DMS53 treated with DMSO at 0.1 percent for 48 hours (cell line): ENCODE data around the gene CD244.
"Not testable (repeated sequence)": the region's sequence is repeated elsewhere in the genome, so short reads cannot be mapped to it uniquely, and the experiment has no call there.

Source experiments
- DNase-seq: peaks from one replicate; lab custom pipeline; 2025; ENCODE audit not compliant: unreplicated experiment; lab: John Stamatoyannopoulos, UW

Gene CD244

DNA sequence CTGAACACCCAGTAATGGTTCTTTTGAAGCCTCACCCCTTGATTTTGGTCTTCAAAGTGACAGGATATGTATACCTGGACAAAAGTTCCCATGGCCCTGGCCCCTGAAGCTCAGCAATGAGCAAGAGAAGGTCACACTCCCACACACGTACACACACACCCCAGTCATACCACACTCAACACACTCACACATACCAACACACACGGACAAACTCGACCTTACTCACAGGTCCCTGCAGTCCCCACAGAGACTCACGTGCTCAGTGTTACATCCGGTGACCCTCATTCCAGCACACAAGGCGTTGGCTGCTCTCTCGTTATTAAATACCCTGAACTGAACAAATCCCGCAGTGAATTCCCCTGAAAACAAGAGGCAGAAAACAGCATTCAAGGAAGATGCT lies 16.4 kb upstream of the CD244 start:
- DNase-seq, result no peak

DNA sequence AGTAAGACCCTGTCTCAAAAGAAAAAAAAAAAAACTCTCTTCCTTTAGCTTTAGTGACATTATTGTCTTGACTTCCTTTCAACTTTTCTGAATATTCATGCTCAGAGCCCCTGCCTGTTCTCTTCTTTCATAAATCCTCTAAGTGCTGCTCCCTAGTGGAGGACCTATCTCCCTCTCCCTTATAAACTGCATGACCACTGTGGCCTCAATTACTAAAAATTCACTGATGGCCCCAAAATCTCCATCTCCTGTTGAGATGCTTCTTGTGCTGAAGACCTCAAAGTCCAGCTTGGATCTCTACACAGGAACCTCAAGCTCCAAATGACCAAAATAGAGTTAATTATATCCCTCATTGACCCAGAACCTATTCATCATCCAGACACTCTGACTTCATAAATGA lies 14.5 kb upstream of the CD244 start:
- no peak for DNase-seq

DNA sequence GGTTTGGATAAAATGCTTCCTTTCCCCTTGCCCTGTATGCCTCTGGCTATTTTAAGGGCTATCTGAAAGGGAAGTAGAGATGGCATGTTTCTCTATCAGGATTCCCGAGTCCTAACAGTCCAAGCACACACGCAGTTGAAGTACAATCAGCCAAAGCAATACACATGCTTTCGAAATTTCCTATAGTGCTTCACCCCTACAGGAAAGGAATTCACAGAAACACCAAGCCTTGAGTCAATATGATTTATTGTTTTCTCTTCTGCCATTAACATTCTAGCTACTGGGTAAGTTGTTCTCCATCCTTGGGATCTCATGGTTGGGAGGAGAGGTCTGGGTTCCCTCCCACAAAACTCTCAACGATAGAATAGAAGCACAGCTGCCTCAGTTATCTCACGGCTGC lies 13.6 kb upstream of the CD244 start:
- no peak for DNase-seq

DNA sequence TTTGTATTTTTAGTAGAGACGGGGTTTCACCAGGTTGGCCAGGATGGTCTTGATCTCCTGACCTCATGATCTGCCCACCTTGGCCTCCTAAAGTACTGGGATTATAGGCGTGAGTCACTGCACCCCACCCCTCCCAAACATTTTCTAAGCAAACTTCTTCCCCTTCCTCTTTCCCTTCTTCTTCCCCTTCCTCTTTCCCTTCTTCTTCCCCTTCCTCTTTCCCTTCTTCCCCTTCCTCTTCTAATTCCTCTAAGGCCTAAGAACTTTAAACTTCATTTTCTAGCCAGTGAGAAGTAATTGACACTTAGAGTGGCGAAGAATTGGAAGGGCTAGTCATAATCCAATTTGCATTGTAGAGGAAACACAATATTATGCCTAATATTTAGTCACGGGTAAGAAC lies 12.9 kb upstream of the CD244 start:
- not testable (repeated sequence) for DNase-seq

DNA sequence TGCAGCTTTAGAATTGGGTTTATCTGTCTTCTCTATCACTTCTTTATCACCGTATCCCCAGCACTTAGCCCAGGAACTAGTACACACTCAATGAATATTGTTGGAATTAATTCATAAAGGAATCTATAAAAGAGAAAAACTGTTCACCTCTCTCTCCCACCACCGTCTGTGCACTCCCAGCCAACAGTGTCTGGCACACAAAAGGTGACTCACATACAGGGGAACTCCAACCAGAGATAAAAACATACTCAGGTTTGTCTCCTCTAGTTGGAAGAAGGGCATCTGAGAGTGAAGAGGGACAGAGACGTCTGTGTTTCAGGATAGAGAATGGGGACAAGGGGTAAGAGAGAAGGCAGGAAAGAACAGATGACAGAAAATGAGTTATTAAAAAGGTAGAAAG lies 12.2 kb upstream of the CD244 start:
- no peak for DNase-seq

DNA sequence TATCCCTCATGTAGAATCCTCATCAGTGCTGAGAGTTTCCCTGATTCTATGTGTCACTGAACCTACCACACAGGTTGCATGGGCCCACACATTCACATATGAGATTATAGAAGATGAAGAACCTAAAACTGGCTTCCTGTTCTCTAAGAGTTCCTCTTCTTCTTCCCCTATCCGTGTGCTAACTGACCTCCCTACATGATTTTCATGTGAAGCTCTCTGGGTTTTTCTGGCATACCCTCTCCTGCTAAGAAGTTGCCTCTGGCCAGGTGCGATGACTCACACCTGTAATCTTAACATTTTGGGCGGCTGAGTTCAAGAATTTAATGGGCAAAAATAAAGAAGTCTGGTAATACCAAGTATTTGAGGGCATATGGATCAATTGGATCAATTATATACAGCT lies 5.5 kb upstream of the CD244 start:
- no peak for DNase-seq

DNA sequence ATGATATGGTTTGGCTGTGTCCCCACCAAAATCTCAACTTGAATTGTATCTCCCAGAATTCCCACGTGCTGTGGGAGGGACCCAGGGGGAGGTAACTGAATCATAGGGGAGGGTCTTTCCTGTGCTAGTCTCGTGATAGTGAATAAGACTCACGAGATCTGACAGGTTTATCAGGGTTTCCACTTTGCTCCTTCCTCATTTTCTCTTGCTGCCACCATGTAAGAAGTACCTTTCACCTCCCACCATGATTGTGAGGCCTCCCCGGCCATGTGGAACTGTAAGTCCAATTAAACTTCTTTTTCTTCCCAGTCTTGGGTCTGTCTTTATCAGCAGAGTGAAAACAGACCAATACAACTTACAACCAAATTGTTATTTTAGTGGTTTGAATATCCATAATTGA lies 5.0 kb upstream of the CD244 start:
- DNase-seq, result not testable (repeated sequence)

DNA sequence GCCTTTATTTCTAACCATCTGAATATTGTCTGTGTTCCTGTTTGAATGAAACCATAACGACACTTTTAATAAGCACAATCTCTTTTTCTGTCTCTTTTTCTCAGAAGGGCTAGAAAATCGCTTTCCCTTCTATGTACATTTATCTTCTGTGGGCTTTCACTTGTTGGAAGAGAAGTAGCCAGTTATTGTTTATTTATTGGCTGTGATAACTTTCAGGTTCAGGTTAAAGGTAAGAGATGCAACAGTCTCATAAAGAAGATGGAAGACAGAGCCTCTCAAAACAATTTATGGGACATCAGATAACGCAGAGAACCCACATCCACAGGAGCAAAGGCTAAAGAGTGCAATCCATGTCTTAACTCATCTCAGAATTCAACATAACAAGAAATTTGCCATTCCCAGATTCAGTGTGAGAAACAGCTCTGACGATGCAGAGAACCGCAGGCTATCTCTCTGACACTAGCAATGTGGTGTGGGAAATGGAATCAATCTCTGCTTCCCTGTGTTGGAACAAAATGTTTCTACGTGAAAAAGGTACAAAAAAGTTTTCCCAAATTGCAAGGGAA lies 4.1 kb upstream of the CD244 start:
- DNase-seq, result no peak

DNA sequence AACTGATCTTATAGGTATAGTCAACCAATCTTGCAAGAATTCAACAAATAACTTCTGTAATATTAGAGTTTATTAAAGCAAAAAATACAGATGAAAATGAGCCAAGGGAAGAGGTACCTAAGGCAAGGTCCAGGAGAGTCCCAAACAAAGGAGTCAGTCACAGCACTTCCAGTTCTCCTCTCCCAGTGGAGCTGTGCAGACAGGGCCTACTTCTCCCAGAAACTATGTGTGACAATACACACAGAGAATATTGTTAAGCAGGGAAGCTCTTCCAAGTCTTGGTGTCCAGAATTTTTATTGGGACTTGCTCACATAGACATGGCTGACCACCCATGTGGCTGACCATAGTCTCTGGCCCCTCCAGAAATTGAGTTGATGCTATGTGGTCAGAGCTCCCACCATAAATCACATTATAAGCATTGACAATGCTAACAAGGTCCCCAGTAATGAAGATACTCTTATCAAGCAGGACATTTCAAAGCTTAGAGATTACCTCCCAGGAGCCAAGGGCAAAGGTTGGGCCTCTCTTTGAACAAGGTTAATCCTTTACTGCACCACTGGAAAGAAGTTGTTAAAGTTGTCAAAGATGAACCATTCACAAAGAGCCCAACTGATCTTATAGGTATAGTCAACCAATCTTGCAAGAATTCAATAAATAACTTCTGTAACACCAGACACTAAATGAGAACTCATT lies 3.5 kb upstream of the CD244 start:
- no peak for DNase-seq

DNA sequence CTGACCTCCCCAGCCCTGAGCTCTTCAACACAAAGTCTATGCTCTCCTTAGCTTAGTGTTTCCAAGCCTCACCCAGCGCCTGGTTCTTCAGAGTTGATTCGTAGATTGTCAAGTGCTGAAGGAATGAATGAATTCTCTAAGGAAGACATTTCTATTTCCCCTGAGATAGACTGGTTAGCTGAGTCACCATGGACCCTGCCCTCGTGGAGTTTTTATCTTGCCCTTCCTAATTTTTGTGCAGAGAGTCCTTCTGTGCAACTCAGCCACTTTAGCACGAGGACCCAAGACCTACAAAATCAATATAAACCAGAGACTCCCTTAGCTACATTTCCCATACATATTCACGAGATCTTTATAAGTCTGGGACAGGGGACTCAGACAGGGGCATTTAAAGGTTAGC lies 2.6 kb upstream of the CD244 start:
- no peak for DNase-seq

DNA sequence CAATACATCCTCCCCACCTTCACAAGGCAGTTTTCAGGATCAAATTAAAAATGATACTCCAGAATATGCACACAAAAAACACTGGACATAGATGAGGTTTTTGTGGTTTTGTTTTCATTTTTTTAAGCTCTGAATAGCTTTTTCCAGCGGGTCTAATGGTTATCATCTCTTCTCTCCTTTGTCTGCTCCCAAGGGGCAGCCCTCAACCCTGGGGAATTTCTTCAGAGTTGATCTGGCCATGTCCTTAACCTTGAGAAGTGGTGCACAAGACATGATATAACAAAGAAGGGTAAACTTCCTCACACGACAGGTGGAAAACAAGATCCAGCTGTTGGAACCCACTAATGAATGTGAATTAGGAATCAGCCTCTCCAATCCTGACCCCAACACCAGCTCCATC lies 1.5 kb upstream of the CD244 start:
- no peak for DNase-seq

DNA sequence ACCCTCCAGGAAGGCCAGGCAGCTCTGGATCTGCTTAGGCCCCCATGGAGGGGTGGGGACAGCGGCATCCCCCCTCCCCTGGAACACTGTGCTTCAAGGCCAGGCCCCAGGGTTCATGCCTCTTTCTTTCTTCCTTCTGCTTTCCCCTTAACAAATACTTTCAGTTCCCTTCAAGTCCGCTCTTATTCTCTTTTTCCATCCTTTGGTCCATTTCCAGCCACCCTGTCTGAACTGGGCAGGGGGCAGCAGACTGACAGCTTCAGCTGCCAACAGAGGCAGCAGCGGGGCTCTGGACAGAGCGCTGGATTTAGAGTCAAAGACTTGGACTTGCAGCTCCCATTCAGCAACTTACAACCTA lies 1.1 kb upstream of the CD244 start:
- DNase-seq, result no peak

DNA sequence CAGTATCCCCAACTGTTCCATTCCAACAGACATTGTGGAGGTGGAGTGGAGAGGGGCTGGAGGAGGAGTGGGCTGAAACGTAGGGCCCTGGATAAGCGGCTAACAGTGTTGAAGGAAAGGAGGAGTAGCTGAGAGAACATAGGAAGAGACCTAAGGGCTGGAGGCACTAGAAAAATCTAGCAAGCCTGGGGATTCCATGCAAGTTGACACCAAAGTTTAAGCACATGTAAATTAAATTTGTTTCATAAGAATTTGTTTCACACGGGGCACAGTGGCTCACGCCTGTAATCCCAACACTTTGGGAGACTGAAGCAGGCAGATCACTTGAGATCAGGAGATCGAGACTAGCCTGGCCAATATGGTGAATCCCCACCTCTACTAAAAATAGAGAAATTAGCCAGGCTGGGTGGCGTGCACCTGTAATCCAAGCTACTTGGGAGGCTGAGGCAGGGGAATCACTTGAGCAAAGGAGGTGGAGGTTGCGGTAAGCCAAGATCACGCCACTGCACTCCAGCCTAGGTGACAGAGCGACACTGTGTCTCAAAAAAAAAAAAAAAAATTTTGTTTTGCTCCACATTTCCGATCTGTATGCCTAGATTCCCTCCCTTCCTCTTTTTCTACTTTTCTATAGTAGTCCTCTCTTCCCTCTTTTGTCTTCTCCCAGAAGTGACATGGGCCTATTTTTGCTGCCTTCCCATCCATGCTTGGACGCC lies 530 bp upstream of the CD244 start:
- DNase-seq, result no peak

DNA sequence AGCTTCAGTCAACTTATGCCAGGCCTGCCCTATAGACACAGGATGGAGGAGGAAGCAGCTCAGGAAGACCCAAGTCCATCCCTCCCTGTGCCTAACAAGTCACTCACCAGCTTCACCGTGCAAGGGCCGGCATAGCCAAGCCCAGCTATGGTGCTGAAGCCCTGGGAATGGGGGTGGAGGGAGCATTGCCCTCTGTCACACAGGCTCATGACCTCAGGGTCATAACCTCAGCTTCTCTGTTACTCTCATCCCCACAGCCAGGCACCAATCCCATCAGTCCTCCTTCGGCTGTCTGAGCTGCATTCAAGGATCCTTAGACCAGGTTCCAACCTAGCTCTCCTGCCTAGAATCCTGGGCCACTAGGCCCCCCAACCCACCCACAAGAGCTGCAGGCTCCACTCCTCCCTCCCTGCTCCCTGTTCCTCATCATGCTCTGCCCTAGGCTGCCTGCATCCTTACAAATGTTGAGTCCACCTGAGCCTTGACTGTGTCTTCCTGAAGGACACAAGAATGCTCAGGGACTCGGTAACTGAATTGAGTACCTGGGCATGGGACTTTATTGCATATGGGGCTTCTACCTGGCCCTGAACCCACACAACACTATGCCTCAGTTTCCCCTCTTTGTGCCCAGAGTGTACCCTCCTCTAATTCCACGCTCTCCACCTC lies 1.7 kb downstream of the CD244 start:
- no peak for DNase-seq

DNA sequence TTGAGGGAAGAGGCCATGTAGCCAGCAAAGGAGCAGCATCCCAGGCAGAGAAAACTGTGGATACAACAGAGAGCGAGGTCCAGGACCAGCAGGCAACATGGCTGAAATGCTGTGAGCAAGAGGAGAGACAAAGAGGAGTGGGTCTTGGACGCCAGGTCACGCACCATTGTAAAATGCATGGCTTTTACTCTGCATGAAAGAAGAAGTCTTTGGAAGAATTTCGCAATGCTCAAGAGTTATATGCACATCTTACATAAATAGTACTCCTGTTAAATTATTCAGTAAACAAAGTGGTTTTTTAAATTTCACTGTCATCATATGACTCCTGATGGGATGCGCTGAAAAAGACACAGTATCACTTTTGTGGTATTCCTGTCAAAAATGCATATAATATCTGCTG lies 3.5 kb downstream of the CD244 start:
- no peak for DNase-seq

DNA sequence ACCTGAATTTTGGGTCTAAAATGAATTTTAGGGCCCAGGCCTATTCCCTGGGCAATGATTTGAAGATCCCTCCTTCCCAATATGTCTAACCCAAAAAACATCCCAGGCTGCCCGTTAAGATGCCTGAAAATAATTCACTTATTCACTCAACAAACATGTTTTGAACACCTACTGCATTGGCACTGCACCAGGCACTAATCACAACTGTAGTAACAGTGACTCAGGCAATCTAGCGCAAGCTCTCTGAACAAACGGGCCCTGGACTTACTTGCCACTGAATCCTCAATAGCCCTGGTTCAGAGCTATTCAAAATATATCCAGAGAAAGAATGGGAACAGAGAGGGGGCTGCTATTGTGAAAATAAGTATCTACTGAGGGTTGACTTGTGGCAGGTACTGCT lies 4.2 kb downstream of the CD244 start:
- no peak for DNase-seq

DNA sequence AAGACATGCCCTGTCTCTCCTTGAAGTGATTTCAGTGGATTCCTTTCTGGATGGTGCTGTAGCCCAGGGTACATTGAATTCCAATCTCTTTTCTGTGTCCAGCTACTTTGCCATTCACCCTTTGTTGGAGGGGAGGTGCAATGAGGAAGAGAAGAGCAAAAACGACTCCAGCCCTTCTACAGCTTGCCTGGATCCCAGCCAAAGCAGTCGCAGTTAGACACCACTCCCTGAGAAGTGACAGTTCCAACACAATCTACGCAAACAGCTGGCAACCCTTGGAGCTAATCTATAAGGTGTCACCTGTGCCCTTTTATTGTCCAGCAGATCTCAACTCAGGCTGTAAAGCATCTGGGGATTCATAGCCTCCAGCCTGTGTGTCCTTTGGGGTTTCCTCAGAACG lies 4.6 kb downstream of the CD244 start:
- no peak for DNase-seq

DNA sequence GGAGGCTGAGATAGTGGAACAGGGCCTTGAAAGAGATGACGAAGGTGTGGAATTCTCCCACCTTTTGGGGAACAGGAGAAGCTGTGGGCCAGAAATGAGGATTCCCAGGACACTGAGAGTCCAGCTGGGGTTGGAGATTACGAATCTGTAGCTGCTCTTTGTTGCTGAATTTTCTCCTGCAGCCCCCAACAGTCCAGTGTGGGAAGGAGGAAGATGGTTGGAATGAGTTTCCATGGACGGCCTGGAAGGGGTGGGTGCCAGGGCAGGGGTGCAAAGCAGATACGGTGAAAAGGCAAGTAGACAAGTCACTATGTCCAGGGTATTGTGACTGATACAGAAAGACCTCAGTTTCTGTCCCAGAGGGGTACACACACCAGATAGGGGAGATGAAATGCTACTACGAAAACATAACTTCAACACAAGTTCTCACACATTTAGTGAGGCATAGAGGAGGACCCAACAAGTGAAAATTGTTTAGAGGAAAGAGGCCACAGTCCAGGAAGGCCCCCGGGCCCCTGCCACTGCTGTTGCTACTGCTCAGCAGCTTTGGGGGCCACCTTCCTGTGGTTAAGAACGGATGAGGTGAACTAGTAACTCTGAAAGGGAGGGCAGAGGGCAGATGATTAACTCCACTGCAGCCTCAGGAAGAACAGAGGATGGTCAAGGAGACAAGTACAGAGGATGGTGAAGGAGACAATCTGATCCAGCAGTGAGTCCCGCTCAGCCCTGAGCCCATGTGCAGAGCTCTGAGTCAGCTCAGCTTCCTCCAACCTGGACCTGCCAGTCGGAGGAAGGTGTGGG lies 7.3 kb downstream of the CD244 start:
- no peak for DNase-seq

DNA sequence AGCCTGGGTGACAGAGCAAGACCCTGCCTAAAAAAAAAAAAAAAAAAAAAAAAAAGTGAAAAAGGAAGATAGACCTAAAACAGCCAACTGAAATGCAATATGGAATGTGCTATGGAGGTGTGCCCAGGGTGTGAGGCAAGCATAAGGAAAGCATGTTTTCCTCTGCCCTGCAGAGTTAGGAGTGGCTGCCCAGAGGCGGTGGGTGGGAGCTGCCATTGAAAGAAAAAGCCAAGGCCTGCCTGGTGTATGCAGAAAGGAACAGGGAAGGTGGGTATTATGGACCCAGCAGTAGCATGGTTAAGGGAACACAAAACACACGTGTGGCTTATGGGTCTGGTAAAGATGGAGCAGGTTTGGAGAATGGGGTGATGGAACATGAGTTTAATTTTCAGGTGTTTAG lies 8.9 kb downstream of the CD244 start:
- DNase-seq, result no peak

DNA sequence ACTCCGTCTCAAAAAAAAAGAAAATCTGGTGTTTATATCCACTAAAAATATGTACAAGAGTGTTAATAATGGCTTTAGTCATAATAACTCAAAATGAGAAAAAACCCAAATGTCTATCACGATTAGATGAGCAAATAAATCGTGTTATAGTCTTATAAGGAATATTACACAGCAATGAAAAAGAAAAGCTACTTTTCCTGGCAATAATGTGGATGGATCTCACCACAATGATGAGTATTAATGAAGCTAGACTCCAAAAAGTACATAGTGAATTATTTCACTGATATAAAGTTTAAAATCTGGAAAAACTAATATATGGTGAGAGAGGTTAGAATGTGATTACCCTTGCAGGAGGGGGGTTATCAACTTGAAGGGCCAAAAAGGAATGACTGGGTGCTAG lies 9.7 kb downstream of the CD244 start:
- DNase-seq, result no peak

DNA sequence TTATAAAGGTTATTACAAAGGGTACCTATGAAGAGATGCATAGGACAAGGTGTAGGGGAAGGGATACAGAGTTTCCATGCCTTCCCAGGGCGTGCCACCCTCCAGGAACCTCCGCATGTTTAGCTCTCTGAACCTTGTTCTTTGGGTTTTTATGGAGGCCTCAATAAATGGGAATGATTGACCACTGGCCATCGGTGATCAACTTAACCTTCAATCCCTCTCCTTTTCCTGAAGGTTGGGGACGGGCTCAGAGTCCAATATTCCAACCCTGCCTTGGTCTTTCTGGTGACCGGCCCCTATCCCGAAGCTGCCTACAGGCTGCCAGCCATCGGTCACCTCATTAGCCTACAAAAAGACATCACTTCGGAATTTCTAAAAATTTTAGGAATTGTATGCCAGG lies 11.7 kb downstream of the CD244 start:
- DNase-seq, result no peak
